Measurements from ENCODE around the gene SEPTIN7. TPM values are rescaled to one million over a fixed set of nuclear protein-coding genes. Genes with fewer than 3 reads are reported as not detected.

SEPTIN7 gene
- total RNA-seq, 1 experiment from 2014 or later: 292 TPM

DNA sequence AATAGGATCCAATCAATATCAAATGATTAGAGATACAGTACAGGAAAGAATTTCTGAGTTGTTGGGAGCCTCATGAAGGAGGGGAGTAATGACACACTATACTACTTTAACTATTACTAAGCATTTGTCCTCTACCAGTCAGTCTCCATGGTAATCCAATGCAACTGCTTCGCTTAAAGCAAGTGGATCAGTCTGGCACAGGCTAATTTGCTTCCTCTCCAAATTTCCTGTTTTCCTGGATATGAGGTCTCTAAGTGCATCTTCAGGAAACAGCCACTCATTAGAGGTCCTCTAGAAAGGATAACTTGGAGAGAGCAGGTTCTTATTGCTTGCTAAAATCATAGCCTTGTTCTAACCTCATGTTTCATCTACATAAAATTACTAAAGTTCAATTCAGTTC, 8.4 kb upstream of the SEPTIN7 start:
- DNase-seq (ENCODE audit: low read depth, low spot score) (no peak), ATAC-seq (no peak)
- Histone ChIP-seq H3K4me3 (ENCODE audit: low read depth in 2 of 2, low read length in 2 of 2) (no peak overlapping the region), H3K9me3 (ENCODE audit: control insufficient read depth, insufficient read depth, low read depth, low read length) (peaks cover 3% of the 10 kb centered on the region; the same call in 1 of the 2 replicates), H3K27me3 (ENCODE audit: control insufficient read depth, insufficient read depth, low read length) (no peaks in the 10 kb centered on the region), H3K27ac (ENCODE audit: low read length) (no peak overlapping the region), H3K4me1 (ENCODE audit: control insufficient read depth, insufficient read depth, low read length) (no peaks in the 10 kb centered on the region), H3K36me3 (ENCODE audit: control insufficient read depth, insufficient read depth, low read length) (no peaks in the 10 kb centered on the region)
- in situ Hi-C loops (cut with HindIII; ENCODE audit: low pct_unique_long_range_greater_than_20kb, low sequenced_read_pairs) (no loop called here), intact Hi-C loops (cut with micrococcal nuclease; ENCODE audit: unreplicated experiment) (no loop called here)
- ChIA-PET POLR2A (interaction anchor here (0.6 kb wide), 1 partner anchor 10 kb away, joined by 9 read pairs; no protein-coding TSS in a partner anchor), CTCF (no interaction called here)
- no peak for TF ChIP-seq TCF7L2 (IDR thresholded peaks at IDR 0.05; ENCODE audit: low read depth, low read length)
- TF ChIP-seq, protein P1, sequence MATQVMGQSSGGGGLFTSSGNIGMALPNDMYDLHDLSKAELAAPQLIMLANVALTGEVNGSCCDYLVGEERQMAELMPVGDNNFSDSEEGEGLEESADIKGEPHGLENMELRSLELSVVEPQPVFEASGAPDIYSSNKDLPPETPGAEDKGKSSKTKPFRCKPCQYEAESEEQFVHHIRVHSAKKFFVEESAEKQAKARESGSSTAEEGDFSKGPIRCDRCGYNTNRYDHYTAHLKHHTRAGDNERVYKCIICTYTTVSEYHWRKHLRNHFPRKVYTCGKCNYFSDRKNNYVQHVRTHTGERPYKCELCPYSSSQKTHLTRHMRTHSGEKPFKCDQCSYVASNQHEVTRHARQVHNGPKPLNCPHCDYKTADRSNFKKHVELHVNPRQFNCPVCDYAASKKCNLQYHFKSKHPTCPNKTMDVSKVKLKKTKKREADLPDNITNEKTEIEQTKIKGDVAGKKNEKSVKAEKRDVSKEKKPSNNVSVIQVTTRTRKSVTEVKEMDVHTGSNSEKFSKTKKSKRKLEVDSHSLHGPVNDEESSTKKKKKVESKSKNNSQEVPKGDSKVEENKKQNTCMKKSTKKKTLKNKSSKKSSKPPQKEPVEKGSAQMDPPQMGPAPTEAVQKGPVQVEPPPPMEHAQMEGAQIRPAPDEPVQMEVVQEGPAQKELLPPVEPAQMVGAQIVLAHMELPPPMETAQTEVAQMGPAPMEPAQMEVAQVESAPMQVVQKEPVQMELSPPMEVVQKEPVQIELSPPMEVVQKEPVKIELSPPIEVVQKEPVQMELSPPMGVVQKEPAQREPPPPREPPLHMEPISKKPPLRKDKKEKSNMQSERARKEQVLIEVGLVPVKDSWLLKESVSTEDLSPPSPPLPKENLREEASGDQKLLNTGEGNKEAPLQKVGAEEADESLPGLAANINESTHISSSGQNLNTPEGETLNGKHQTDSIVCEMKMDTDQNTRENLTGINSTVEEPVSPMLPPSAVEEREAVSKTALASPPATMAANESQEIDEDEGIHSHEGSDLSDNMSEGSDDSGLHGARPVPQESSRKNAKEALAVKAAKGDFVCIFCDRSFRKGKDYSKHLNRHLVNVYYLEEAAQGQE (IDR thresholded peaks at IDR 0.05; ENCODE audit: insufficient read depth in 1 of 2, low read depth in 2 of 2, low read length in 1 of 2): no peak
- no peak for TF ChIP-seq POLR2AphosphoS5 (IDR thresholded peaks at IDR 0.05; ENCODE audit: low read depth, low read length)
- no peak for TF ChIP-seq SIN3A (IDR thresholded peaks at IDR 0.05; ENCODE audit: borderline replicate concordance, insufficient read depth, low read depth, low read length)
- TF ChIP-seq, protein P2, sequence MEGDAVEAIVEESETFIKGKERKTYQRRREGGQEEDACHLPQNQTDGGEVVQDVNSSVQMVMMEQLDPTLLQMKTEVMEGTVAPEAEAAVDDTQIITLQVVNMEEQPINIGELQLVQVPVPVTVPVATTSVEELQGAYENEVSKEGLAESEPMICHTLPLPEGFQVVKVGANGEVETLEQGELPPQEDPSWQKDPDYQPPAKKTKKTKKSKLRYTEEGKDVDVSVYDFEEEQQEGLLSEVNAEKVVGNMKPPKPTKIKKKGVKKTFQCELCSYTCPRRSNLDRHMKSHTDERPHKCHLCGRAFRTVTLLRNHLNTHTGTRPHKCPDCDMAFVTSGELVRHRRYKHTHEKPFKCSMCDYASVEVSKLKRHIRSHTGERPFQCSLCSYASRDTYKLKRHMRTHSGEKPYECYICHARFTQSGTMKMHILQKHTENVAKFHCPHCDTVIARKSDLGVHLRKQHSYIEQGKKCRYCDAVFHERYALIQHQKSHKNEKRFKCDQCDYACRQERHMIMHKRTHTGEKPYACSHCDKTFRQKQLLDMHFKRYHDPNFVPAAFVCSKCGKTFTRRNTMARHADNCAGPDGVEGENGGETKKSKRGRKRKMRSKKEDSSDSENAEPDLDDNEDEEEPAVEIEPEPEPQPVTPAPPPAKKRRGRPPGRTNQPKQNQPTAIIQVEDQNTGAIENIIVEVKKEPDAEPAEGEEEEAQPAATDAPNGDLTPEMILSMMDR (IDR thresholded peaks at IDR 0.05): no peak
- BruUV-seq (replicated peaks): no TSS peak

DNA sequence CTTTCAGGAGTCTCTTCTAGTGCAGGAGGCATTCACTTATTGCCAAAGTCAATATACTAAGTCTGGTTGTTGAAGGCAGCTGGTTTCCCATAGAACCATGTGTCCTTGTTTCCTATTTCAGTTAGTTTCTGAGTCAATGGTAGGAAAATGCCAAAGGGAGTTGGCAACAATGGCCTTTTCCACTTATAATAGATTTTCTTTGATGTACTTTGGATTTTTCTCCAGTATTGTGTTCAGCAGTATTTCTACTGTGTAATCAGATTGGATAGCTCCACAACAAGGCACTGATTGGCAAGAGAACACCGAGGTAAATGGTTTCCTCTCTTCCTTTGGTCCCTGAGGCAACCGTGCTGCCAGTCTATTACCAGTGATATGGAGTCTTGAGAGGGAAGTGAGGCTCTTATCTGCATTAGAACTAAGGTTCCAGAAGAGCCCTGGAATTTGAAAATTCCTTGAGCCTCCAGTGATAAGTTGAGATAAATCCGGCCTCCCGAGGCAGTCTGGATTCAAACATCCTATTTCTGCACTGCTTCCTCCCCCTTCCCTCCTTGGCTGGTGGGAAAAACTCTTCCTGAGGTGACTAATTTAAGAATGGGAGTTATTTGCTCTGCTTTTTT, 7.9 kb upstream of the SEPTIN7 start:
- ChIA-PET POLR2A (no interaction called here), CTCF (no interaction called here)
- ATAC-seq: no peak
- BruUV-seq (replicated peaks): no TSS peak
- intact Hi-C loops (cut with micrococcal nuclease; ENCODE audit: unreplicated experiment): no loop called here
- H3K27ac ChIP-seq (ENCODE audit: low read length): no peak overlapping the region
- TF ChIP-seq TCF7L2 (IDR thresholded peaks at IDR 0.05; ENCODE audit: low read depth, low read length) (no peak), POLR2AphosphoS5 (IDR thresholded peaks at IDR 0.05; ENCODE audit: low read depth, low read length) (no peak), SIN3A (IDR thresholded peaks at IDR 0.05; ENCODE audit: borderline replicate concordance, insufficient read depth, low read depth, low read length) (no peak)
- TF ChIP-seq, protein P1 (IDR thresholded peaks at IDR 0.05; ENCODE audit: insufficient read depth in 1 of 2, low read depth in 2 of 2, low read length in 1 of 2): no peak
- TF ChIP-seq, protein P2 (IDR thresholded peaks at IDR 0.05): no peak
- no peak for DNase-seq (ENCODE audit: low read depth, low spot score)
- H3K4me3 ChIP-seq (ENCODE audit: low read depth in 2 of 2, low read length in 2 of 2): no peak overlapping the region
- no peaks in the 10 kb centered on the region for H3K27me3 ChIP-seq (ENCODE audit: control insufficient read depth, insufficient read depth, low read length)
- in situ Hi-C loops (cut with HindIII; ENCODE audit: low pct_unique_long_range_greater_than_20kb, low sequenced_read_pairs): no loop called here
- H3K9me3 ChIP-seq (ENCODE audit: control insufficient read depth, insufficient read depth, low read depth, low read length): peaks cover 3% of the 10 kb centered on the region; the same call in 1 of the 2 replicates
- H3K4me1 ChIP-seq (ENCODE audit: control insufficient read depth, insufficient read depth, low read length): no peaks in the 10 kb centered on the region
- H3K36me3 ChIP-seq (ENCODE audit: control insufficient read depth, insufficient read depth, low read length): no peaks in the 10 kb centered on the region
